Spleen (tissue), 7 donors: ENCODE data around the gene CMTM8.

Source experiments
- CTCF ChIP-seq, 11 experiments: fragments of 200-600 bp in 7 of 11; fragments of 450-650 bp in 4 of 11; sonication (generic) in 4 of 11; IDR thresholded peaks in 8 of 11; conservative IDR thresholded peaks in 3 of 11; 1 replicate in 7 of 11; 2 replicates in 4 of 11; pipeline versions ENCODE4 v1.4.0 to v1.8.0; 2016 to 2021; ENCODE audit warnings: antibody characterized with exemption in 11 of 11, inconsistent platforms in 4 of 11, mild to moderate bottlenecking in 1 of 11
- POLR2A ChIP-seq, 3 donors: fragments of 450-650 bp; IDR thresholded peaks; one replicate each; pipeline ENCODE4 v1.5.1; 2017; ENCODE audit warnings: antibody characterized with exemption in 3 of 3, mild to moderate bottlenecking in 1 of 3
- donor health status: DM: no; HTN: no; CAD: no; lungs with moderate emphysema.
- donor health status: DM: no; HTN: no; CAD: no.
- donor health status: DM: no; HTN: no; CAD: no.

GRCh38 chr3:32347343-32348125, 109.1 kb downstream of the CMTM8 start:
- TF ChIP-seq CTCF (IDR thresholded peaks at IDR 0.05 in 8 of 11, conservative IDR thresholded peaks at IDR 0.05 in 3 of 11) (no peak), POLR2A (IDR thresholded peaks at IDR 0.05) (no peak)
